NCI-H460 (cell line): Measurements from ENCODE around the gene CXXC4. TPM values are rescaled to one million over a fixed set of nuclear protein-coding genes. Genes with fewer than 3 reads are reported as not detected.

Source experiments
- DNase-seq: peaks from one replicate; pipeline ENCODE4 v3.0.0-alpha.2; 2016; ENCODE audit warnings: low read depth; ENCODE audit errors: extremely low read depth
- total RNA-seq: library from RNA; depleted of rRNA; stranded (reverse); fragments of >200 nt; shearing (Covaris generic); gene quantifications from 2 replicates; pipeline ENCODE4 v1.2.3, GENCODE V29; 2014

Gene CXXC4
- total RNA-seq, 1 experiment from 2014 or later, result 0.22 TPM

- DNase-seq, result no peak
Measured at GRCh38 chr4:104490096-104490769, 4.5 kb downstream of the CXXC4 start.

- no peak for DNase-seq
Measured at GRCh38 chr4:104489731-104490095, 5.0 kb downstream of the CXXC4 start.

GRCh38 chr4:104488151-104488550 is 6.5 kb downstream of the CXXC4 start:
- DNase-seq, result no peak

- no peak for DNase-seq
Measured at GRCh38 chr4:104486716-104487504, 7.8 kb downstream of the CXXC4 start.

GRCh38 chr4:104475652-104476051 is 19.0 kb downstream of the CXXC4 start:
- DNase-seq, result no peak

- DNase-seq, result no peak
Measured at GRCh38 chr4:104472766-104473165, 21.9 kb downstream of the CXXC4 start.

GRCh38 chr4:104470770-104471169 is 23.9 kb downstream of the CXXC4 start:
- no peak for DNase-seq

GRCh38 chr4:104469794-104470193 is 24.9 kb downstream of the CXXC4 start:
- DNase-seq, result no peak

GRCh38 chr4:104465619-104466018 is 29.1 kb downstream of the CXXC4 start:
- no peak for DNase-seq

- DNase-seq, result no peak
Measured at GRCh38 chr4:104465201-104465600, 29.5 kb downstream of the CXXC4 start.

GRCh38 chr4:104462641-104463040 is 32.1 kb downstream of the CXXC4 start:
- DNase-seq, result no peak

GRCh38 chr4:104457308-104457981 is 37.2 kb downstream of the CXXC4 start:
- no peak for DNase-seq

- no peak for DNase-seq
Measured at GRCh38 chr4:104451573-104451972, 43.1 kb downstream of the CXXC4 start.

- no peak for DNase-seq
Measured at GRCh38 chr4:104449537-104449936, 45.2 kb downstream of the CXXC4 start.

- no peak for DNase-seq
Measured at GRCh38 chr4:104447294-104447693, 47.4 kb downstream of the CXXC4 start.

GRCh38 chr4:104446431-104447278 is 48.0 kb downstream of the CXXC4 start:
- DNase-seq, result no peak

- DNase-seq, result no peak
Measured at GRCh38 chr4:104444685-104445084, 50.0 kb downstream of the CXXC4 start.

- no peak for DNase-seq
Measured at GRCh38 chr4:104436542-104436941, 58.2 kb downstream of the CXXC4 start.

GRCh38 chr4:104429150-104429741 is 65.4 kb downstream of the CXXC4 start:
- DNase-seq, result no peak

- no peak for DNase-seq
Measured at GRCh38 chr4:104425948-104426347, 68.7 kb downstream of the CXXC4 start.
